Natural killer cell treated with Interleukin-12 subunit alpha and Interleukin-12 subunit beta and Interleukin-15 and Interleukin-18, amount 100 ng/mL, for 72 hours (primary cell): ENCODE measurements around the gene SOS1. TPM values are rescaled to one million over a fixed set of nuclear protein-coding genes. Genes with fewer than 3 reads are reported as not detected.
"Not testable (repeated sequence)": the region's sequence is repeated elsewhere in the genome, so short reads cannot be mapped to it uniquely, and the experiment has no call there.

ENCODE experiments used
- ATAC-seq, 2 donors: fragments of 150-1000 bp; cut with Tn5 transposase in 1 of 2; sonication (Bioruptor Pico), chemical (Tn5 transposase) in 1 of 2; 2 replicates each; pipeline ENCODE4 v1.10.0; 2021
- DNase-seq: peaks from one replicate; pipeline ENCODE4 v3.0.0; 2022; ENCODE audit warnings: low spot score
- H3K27ac Mint-ChIP-seq, 2 donors: 1 replicate in 1 of 2; 2 replicates in 1 of 2; pipeline ENCODE4 v1.8.0; 2022; ENCODE audit warnings: mixed read lengths in 2 of 2, mild to moderate bottlenecking in 1 of 2, moderate library complexity in 1 of 2
- H3K27me3 Mint-ChIP-seq, 2 donors: 1 replicate in 1 of 2; 2 replicates in 1 of 2; pipeline ENCODE4 v1.8.0; 2022; ENCODE audit warnings: mixed read lengths in 2 of 2
- H3K36me3 Mint-ChIP-seq: one replicate; pipeline ENCODE4 v1.8.0; 2022; ENCODE audit warnings: mixed read lengths
- H3K4me1 Mint-ChIP-seq, 2 donors: 1 replicate in 1 of 2; 2 replicates in 1 of 2; pipeline ENCODE4 v1.8.0; 2022; ENCODE audit warnings: low read depth in 2 of 2, mixed read lengths in 2 of 2, mild to moderate bottlenecking in 1 of 2
- H3K4me3 Mint-ChIP-seq: one replicate; pipeline ENCODE4 v1.8.0; 2022; ENCODE audit warnings: mixed read lengths
- H3K9me3 Mint-ChIP-seq: 2 replicates; pipeline ENCODE4 v1.8.0; 2022; ENCODE audit warnings: mixed read lengths
- total RNA-seq, 2 donors: library from RNA; stranded (reverse); gene quantifications; one replicate each; pipeline ENCODE4 v1.2.3, GENCODE V29; 2022

The SOS1 gene
- total RNA-seq, 2 donors from 2014 or later, result 57.9 to 67.1 TPM

DNA sequence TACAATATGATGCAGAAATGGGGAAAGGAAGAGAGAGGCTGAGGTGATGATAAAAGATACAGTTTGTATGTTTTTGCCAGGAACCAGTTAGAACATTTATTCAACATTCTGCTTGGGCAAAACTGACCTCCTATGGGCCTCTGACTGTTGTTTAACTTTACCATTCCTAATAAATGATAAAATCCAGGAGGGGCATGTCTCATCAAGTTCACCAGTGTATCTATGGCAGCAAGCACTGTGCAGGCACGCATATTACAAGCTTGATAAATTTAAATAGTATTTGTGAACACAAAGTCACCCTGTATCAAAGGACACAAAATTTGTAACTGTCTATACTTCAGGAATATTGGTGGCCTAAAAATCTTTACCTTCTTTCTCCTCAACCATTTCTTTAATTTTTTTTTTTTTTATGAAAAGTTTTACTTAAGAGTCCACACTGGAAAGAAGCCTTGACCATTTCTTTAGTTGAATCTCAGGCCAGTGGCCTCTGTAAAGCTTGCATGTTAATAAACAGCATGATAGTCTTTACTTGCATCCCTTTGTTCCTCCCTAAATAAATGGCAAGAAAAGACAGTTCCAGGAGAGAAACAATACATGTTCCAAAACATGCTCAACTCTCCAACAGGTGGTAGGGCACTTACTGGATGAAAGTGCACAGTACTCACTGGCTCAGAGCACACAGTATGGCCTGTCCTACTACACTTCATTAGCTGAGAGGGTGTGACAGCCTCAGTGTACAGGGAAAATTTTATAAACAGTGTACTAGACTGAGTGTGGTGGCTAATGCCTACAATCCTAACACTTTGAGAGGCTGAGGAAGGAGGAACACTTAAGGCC, 52.3 kb downstream of the SOS1 start:
- H3K4me1 Mint-ChIP-seq, result peaks cover 20% of the 10 kb centered on the region in 2 donors
- no peak overlapping the region for H3K4me3 Mint-ChIP-seq
- DNase-seq (no peak), ATAC-seq (no peak)
- peaks cover 12% of the 10 kb centered on the region for H3K36me3 Mint-ChIP-seq
- no peaks in the 10 kb centered on the region for H3K9me3 Mint-ChIP-seq
- peak overlapping the region in 1 of 2 donors; percentile 33 for H3K27ac Mint-ChIP-seq
- no peaks in the 10 kb centered on the region for H3K27me3 Mint-ChIP-seq

DNA sequence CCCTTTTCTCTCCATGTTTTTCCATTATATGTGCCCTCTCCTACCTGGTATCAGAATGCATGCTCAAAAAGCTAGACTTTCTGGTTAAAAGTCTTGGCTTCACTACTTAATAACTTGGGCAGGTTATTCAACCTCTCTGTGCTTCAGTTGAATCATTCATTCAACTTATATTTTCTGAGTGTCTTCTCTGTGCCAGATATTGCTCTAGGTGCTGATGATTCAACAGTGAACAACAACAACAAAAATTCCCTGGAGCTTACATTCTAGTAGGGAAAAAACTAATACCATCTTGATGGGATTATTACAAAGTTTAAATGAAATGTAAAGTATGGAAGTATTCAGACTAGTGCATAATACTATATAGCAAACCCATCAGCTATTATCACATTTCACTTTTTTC, 55.2 kb downstream of the SOS1 start:
- peaks cover 20 to 24% of the 10 kb centered on the region in 2 donors for H3K4me1 Mint-ChIP-seq
- no peaks in the 10 kb centered on the region for H3K9me3 Mint-ChIP-seq
- ATAC-seq (no peak), DNase-seq (no peak)
- peak overlapping the region in 1 of 2 donors; percentile 24 for H3K27ac Mint-ChIP-seq
- peaks cover 12% of the 10 kb centered on the region for H3K36me3 Mint-ChIP-seq
- H3K4me3 Mint-ChIP-seq, result no peak overlapping the region
- H3K27me3 Mint-ChIP-seq, result no peaks in the 10 kb centered on the region

DNA sequence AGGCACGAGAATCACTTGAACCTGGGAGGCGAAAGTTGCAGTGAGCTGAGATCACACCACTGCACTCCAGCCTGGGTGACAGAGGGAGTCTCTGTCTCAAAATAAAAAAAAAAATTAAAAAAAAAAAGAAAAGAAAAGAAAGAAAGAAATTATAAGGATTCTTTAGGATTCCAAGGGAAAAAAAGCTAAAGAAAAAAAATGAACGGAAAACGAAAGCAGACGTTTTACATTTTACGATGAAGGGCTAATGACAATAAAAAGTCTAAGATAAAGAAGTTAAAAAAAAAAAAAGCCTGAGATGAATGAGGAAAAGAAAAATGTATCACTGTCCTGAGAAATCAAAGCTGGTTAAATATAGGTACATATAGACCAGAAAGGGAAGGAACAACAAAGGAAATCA, 58.5 kb downstream of the SOS1 start:
- no peaks in the 10 kb centered on the region for H3K27me3 Mint-ChIP-seq
- peaks cover 12% of the 10 kb centered on the region for H3K36me3 Mint-ChIP-seq
- ATAC-seq (no peak), DNase-seq (no peak)
- no peak overlapping the region for H3K4me3 Mint-ChIP-seq
- H3K4me1 Mint-ChIP-seq, result peaks cover 14 to 16% of the 10 kb centered on the region in 2 donors
- no peaks in the 10 kb centered on the region for H3K9me3 Mint-ChIP-seq
- H3K27ac Mint-ChIP-seq, result no peak overlapping the region

DNA sequence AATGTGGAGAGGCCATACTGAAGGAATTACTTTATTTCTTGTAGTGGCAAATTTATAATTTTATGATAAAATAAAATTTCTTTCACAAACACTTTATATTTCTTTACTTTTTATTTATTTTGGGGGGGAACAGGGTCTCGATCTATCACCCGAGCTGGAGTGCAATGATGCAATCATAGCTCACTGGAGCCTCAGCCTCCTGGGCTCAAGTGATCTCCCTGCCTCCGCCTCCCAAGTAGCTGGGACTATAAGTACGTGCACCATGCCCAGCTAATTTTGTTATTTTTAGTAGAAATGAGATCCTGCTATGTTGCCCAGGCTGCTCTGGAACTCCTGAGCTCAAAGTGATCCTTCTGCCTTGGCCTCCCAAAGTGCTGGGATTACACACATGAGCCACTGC, 59.6 kb downstream of the SOS1 start:
- DNase-seq (no peak), ATAC-seq (no peak)
- Mint-ChIP-seq H3K9me3 (no peaks in the 10 kb centered on the region), H3K27me3 (no peaks in the 10 kb centered on the region), H3K4me1 (peaks cover 13 to 14% of the 10 kb centered on the region in 2 donors), H3K4me3 (no peak overlapping the region), H3K27ac (peak overlapping the region in 1 of 2 donors; percentile 48), H3K36me3 (peaks cover 8% of the 10 kb centered on the region)

DNA sequence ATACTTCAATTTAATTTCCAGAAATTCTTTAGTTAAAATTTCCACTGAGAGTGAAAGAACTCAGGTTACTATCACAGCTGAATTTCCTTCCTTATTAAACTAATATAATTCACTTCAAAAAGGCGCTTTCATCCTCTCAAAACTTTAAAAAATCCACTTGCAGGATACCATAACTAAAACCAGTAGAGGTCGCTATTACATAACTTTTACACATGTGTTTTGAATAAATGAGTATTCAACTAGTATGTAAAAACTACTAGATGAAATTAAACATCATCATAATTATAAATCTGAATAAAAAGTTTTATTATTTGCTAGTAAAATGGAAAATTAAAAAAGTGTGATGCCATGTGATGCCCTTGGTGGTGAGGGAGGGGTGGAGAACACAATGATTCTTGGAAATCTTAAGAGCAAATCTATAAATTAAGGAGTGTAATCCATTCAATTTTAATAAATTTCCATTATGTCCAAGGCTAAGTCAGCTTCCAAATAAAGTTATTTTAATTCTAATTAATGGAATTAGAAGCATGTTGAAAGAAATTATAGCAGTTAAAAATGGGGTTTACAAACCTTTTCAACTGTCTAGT, 61.4 kb downstream of the SOS1 start:
- Mint-ChIP-seq H3K27ac (no peak overlapping the region), H3K27me3 (no peaks in the 10 kb centered on the region), H3K4me3 (no peak overlapping the region), H3K9me3 (no peaks in the 10 kb centered on the region), H3K36me3 (peaks cover 6% of the 10 kb centered on the region), H3K4me1 (peaks cover 7% of the 10 kb centered on the region in 2 donors)
- ATAC-seq (no peak), DNase-seq (no peak)

DNA sequence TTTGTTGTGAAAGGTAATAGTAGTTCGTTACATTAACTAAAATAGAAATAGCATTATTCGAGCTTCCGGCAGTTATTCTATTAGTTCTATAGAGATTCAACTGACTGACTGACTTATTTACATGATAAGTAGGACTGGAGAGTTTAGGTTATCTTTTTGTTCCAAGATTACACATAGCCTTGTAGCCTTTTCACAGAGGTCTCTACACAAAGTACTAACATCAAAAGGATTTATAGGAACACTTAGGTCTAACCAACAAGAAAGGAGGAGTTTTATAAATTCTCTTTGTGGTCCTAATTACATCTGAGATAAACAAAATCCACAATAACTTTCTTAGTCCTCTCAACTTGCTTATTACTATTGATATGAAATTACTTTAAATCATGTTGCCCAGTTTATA, 62.8 kb downstream of the SOS1 start:
- H3K27me3 Mint-ChIP-seq, result no peaks in the 10 kb centered on the region
- no peaks in the 10 kb centered on the region for H3K9me3 Mint-ChIP-seq
- no peak for DNase-seq
- H3K27ac Mint-ChIP-seq, result no peak overlapping the region
- peaks cover 4 to 7% of the 10 kb centered on the region in 2 donors for H3K4me1 Mint-ChIP-seq
- H3K4me3 Mint-ChIP-seq, result no peak overlapping the region
- H3K36me3 Mint-ChIP-seq, result peaks cover 10% of the 10 kb centered on the region
- no peak for ATAC-seq

DNA sequence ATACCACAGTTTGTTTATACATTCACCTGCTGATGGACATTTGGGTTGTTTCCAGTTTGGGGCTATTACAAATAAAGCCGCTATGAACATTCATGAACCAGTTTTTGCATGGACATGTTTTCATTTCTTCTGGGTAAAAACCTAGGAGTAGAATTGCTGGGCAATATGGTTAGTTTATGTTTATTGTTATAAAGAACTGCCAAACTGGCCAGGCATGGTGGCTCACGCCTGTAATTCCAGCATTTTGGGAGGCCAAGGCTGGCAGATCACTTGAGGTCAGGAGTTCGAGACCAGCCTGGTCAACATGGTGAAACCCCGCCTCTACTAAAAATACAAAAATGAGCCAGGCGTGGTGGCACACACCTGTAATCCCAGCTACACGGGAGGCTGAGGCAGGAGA, 68.2 kb downstream of the SOS1 start:
- H3K27me3 Mint-ChIP-seq, DNase-seq, H3K27ac Mint-ChIP-seq, ATAC-seq, H3K9me3 Mint-ChIP-seq, H3K4me1 Mint-ChIP-seq, H3K4me3 Mint-ChIP-seq: not testable (repeated sequence)
- peaks cover 20% of the 10 kb centered on the region for H3K36me3 Mint-ChIP-seq

DNA sequence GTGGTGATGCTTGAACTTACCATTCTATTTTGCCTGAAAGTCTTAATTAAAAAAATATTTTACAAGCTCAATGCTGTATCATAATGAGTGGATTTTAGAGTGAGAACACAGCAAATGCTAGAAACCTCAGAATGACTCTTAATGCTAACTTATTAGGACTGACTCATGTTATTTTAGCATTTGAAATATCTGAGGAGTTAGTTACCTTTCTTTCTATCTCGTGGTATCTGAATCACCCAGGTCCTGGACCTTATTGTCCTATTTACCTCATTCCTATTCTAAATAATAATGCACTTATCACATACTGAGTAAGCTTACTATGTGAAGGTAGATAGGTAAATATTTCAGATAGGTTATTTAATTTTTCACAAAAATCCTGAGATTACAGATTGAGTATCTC, 70.7 kb downstream of the SOS1 start:
- no peaks in the 10 kb centered on the region for H3K9me3 Mint-ChIP-seq
- H3K4me3 Mint-ChIP-seq, result no peak overlapping the region
- DNase-seq (no peak), ATAC-seq (no peak)
- peaks cover 0 to 4% of the 10 kb centered on the region in 2 donors for H3K4me1 Mint-ChIP-seq
- no peak overlapping the region for H3K27ac Mint-ChIP-seq
- peaks cover 24% of the 10 kb centered on the region for H3K36me3 Mint-ChIP-seq
- H3K27me3 Mint-ChIP-seq, result no peaks in the 10 kb centered on the region

DNA sequence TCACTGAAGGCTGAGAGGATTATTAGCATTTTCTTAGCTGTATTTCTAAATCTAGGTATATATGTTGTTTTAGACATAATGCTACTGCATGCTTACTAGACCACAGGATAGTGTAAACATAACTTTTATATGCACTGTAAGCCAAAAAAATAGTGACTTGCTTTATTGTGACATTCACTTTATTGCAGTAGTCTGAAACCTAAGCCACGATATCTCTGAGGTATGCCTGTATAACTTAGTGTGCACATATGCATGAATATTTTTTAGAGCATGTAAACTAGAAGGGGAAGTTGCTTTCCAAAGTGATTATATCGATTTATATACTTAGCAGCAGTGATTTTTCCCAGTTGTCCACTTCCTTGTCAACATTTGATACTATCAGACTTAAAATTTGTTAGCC, 81.8 kb downstream of the SOS1 start:
- H3K27ac Mint-ChIP-seq, result no peak overlapping the region
- H3K27me3 Mint-ChIP-seq, result no peaks in the 10 kb centered on the region
- peaks cover 5% of the 10 kb centered on the region for H3K36me3 Mint-ChIP-seq
- ATAC-seq, result no peak
- H3K9me3 Mint-ChIP-seq, result no peaks in the 10 kb centered on the region
- H3K4me1 Mint-ChIP-seq, result no peaks in the 10 kb centered on the region
- no peak overlapping the region for H3K4me3 Mint-ChIP-seq
- DNase-seq, result no peak

DNA sequence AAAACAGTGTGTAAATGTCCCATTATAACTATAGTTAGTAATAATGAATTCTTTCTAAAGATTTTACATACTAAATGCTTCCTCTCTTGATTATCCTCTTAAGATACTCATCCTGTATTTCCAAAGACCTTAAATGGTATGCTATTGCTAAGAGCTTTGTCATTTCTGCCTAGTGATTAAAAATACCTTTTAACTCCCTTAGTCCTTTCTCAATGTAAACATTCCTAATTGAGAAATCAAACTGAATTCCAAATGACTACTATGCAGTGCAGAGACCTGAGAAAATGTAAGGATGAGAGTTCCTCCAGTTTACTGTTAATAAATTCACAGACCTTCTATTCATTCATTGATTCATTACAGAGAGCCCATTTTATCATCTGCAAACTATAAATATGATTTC, 86.9 kb downstream of the SOS1 start:
- DNase-seq (no peak), ATAC-seq (no peak)
- peaks cover 11% of the 10 kb centered on the region for H3K36me3 Mint-ChIP-seq
- H3K27me3 Mint-ChIP-seq, result no peaks in the 10 kb centered on the region
- no peaks in the 10 kb centered on the region for H3K9me3 Mint-ChIP-seq
- no peak overlapping the region for H3K4me3 Mint-ChIP-seq
- H3K4me1 Mint-ChIP-seq, result no peaks in the 10 kb centered on the region
- no peak overlapping the region for H3K27ac Mint-ChIP-seq

DNA sequence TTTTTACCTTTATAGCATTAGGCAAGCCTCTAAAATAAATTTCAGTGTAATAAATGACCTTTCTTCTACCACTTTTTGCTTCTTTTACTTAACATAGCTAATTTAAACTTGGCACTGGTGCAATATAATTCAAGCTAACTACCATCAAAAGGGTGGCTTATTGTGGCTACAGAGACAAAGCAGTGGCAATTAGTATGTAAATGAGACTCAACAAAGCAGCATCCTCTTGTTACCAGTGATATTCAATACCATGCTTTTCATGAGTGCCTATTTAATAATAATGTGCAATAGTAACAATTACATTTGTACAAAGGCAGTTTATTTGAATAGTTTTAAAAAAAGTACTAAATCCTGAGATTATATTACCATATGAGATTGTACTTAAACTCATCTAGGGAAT, 93.4 kb downstream of the SOS1 start:
- Mint-ChIP-seq H3K4me3 (no peak overlapping the region), H3K27ac (no peak overlapping the region), H3K4me1 (no peaks in the 10 kb centered on the region), H3K36me3 (peaks cover 9% of the 10 kb centered on the region), H3K9me3 (no peaks in the 10 kb centered on the region), H3K27me3 (no peaks in the 10 kb centered on the region)
- ATAC-seq (no peak), DNase-seq (no peak)

DNA sequence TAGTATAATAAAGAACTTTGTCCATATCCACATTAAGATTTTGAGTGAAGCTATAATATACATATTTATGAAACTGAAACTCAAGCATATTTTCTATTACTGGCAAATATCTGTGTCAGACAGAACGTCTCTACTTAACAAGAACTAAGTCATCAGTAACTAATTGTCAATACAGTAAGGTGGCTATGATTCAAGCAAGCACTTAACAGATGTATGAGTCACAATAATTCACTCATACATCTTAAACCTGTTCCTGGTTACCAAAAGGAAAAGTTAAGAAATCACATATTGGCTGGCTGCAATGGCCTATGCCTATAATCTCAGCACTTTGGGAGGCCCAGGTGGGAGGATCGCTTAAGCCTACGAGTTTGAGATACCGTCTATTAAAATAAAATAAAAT, 96.0 kb downstream of the SOS1 start:
- DNase-seq, result no peak
- H3K27ac Mint-ChIP-seq, result no peak overlapping the region
- no peak for ATAC-seq
- peaks cover 4% of the 10 kb centered on the region for H3K36me3 Mint-ChIP-seq
- H3K9me3 Mint-ChIP-seq, result no peaks in the 10 kb centered on the region
- H3K27me3 Mint-ChIP-seq, result no peaks in the 10 kb centered on the region
- no peak overlapping the region for H3K4me3 Mint-ChIP-seq
- no peaks in the 10 kb centered on the region for H3K4me1 Mint-ChIP-seq

DNA sequence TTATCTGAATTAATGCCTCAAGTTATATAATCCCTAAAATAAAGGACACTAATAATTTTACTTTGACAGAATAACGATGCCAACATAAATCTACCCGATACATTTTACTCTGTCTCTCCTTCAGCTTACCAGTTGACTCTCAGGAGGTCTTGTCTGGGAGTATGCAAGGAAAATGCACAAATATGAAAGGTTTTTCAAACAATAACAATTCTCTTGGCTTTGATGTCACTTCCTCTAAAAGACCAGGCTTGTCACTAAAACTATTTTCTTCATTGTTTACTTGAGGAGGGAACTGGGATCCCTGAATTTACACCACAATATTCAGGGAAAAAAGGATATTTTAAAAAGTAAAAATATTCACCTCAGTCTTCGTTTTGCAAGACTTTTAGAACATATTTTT, 97.2 kb downstream of the SOS1 start:
- DNase-seq (no peak), ATAC-seq (no peak)
- no peak overlapping the region for H3K27ac Mint-ChIP-seq
- no peaks in the 10 kb centered on the region for H3K9me3 Mint-ChIP-seq
- no peaks in the 10 kb centered on the region for H3K27me3 Mint-ChIP-seq
- H3K4me1 Mint-ChIP-seq, result peaks cover 0 to 3% of the 10 kb centered on the region in 2 donors
- peaks cover 4% of the 10 kb centered on the region for H3K36me3 Mint-ChIP-seq
- no peak overlapping the region for H3K4me3 Mint-ChIP-seq

DNA sequence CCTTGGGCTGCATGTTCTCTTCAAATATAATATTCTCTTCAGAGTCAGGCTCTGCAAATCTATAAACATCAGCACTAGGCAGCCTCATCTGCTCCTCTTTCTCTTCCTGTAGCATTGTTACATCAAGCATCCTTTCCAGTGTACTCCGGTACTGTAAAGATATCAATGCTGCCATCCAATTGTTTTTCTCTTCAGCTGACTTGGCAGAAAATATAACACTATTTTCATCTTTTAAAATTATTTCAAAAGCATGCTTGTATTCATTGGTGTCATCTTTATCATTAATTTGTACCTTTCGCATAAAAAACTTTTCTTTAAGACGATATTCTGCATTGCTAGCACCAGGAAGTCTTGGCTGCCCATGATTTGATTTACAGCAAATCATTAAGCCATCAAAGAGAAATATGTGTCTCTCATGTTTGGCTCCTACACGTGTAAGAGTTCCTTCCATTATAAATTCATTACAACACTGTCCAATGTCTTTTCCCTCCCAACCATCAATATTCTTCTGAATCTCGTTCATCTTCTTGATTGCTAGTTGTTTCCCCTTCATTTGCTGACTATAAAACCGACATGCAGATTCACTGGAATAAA, 98.1 kb downstream of the SOS1 start:
- no peaks in the 10 kb centered on the region for H3K27me3 Mint-ChIP-seq
- peaks cover 0 to 3% of the 10 kb centered on the region in 2 donors for H3K4me1 Mint-ChIP-seq
- H3K9me3 Mint-ChIP-seq, result no peaks in the 10 kb centered on the region
- H3K36me3 Mint-ChIP-seq, result peaks cover 4% of the 10 kb centered on the region
- no peak for DNase-seq
- ATAC-seq, result no peak
- H3K4me3 Mint-ChIP-seq, result no peak overlapping the region
- H3K27ac Mint-ChIP-seq, result peak overlapping the region in 1 of 2 donors; percentile 19
